KOPT-K1 (cell line): Measurements from ENCODE around the gene TTC34.

ENCODE experiments used
- H3K27ac ChIP-seq: fragments of 200-600 bp; sonication (generic); 2 replicates; pipeline ENCODE4 v1.5.1; 2016; ENCODE audit warnings: antibody characterized with exemption, mild to moderate bottlenecking, low read depth, low read length; ENCODE audit not compliant: poor library complexity, severe bottlenecking
- H3K36me3 ChIP-seq: fragments of 200-600 bp; sonication (generic); 2 replicates; pipeline ENCODE4 v1.5.1; 2017; ENCODE audit warnings: antibody characterized with exemption, mild to moderate bottlenecking, low read length, moderate library complexity; ENCODE audit not compliant: insufficient read depth
- H3K9me3 ChIP-seq: fragments of 200-600 bp; sonication (generic); 2 replicates; pipeline ENCODE4 v1.5.1; 2017; ENCODE audit warnings: antibody characterized with exemption, low read length, mild to moderate bottlenecking; ENCODE audit not compliant: insufficient read depth, poor library complexity, severe bottlenecking

The TTC34 gene

DNA sequence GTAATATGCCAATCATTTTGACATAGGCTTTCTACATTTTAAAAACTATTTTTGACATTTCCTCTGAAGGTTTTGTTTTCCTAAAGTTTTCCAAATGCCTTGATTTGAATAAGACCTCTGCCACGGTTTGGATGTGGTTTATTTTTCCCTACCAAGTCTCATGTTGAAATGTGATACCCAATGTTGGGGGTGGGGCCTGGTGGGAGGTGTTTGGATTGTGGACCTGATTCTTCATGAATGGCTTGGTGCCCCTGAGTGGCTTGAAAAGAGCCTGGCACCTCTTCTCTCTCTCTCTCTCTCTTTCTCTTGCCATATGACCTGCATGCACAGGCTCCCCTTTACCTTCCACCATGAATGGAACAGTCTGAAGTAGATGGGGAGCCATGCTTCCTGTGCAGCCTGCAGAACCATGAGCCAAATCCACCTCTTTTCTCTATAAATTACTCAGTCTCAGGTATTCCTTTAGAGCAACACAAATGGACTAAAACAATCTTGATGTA lies 183.5 kb downstream of the TTC34 start:
- Histone ChIP-seq H3K9me3 (peaks cover 65% of the 10 kb centered on the region), H3K36me3 (no peaks in the 10 kb centered on the region), H3K27ac (no peak overlapping the region)

DNA sequence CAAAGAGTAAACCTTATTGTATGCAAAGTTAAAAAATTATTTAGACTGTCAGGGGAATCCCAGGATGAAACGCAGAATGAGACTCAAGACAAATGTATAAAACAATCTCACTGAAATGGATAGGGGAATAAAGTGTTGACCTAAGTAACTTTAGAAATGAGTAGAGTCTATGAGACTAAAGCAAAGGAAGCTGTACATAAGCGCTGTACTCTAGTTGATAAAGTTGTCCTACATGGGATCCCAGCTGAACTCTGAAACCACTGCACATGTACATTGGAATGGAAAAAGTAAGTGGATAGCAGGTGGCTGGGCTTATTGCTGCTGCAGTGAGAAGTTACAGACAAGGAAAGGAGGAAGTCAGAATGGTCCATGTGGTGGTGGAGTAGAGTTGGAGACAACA lies 187.3 kb downstream of the TTC34 start:
- H3K9me3 ChIP-seq: peaks cover 38% of the 10 kb centered on the region
- no peaks in the 10 kb centered on the region for H3K36me3 ChIP-seq
- H3K27ac ChIP-seq: no peak overlapping the region

DNA sequence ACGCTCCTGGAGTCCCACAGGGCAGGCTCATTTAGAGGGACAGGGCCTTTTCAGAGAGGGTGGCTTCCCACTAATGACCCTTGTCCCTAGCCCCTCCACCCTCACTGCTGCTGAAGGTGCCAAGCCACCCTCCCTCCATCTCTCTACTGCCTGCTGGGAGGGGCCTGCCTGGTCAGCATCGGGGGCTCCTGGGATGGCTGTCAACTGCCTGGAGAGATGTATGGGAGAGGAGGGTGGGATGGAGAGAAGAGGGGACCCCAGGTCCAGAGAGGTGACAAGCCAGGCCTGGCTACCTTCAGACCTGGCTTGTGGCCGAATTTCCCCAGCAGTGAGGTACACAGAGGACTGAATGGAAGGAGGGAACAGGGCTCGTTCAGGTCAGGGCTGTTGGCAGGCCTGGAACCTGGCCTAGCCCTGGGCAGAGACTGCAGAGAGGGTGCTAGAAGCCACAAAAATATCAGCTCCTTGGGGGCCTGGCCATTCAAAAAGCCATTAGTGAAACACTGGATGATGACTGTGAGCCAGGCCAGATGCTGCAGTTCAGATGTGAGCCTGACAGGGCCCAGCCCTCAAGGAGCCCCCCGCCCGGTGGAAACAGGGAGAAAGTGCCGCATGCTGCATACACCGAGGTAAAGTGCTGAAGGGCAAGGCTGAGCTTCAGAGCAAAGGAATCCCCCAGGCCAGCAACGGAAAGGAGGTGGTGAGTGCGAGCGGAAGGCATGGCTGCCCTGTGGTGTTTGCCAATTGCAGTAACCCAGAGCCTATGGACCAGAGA lies 188.7 kb downstream of the TTC34 start:
- no peak overlapping the region for H3K27ac ChIP-seq

DNA sequence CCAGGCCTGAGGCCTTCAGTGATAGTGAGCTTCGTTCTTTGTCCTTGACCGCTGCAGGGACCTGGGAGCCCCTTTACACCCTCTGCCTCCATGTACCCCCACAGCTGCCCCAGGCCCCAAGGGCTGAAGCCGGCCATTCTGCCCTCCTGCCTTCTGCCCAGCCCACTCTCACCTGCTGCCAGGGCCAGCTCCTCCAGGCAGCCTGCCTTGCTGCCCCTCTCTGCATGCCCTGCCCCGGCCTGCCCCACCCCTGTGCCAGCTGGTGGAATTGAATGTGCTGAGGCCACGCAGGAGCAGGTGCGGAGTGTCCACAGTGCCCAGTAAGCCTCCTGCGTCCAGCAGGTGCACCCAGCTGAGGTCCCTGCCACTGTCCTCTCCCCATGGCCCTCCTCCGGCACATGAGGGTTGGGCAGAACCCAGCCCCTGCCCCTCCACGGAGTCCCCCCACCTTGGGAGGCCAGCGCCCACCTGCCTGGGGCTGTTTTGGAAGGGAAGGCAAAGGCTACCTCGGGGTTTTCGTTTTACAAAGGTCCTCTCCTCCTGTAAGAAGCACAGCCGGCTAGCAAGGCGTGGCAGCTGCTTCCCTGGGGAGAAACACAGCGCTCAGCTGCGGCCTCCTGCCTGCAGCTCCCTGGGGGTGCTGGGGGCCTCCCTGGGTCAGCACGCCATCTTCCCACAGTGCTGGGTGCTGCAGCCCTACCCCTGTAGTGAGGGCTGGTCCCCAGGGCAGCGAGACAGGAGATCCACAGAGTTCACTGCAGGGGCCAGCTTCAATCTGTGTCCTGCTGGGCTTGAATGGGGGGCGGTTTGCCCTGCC lies 189.7 kb downstream of the TTC34 start:
- H3K9me3 ChIP-seq: peaks cover 38% of the 10 kb centered on the region
- H3K27ac ChIP-seq: no peak overlapping the region
- H3K36me3 ChIP-seq: no peaks in the 10 kb centered on the region

More for the DNA sequence above, 188.7 kb downstream of the TTC34 start:
- peaks cover 38% of the 10 kb centered on the region for H3K9me3 ChIP-seq
- no peaks in the 10 kb centered on the region for H3K36me3 ChIP-seq

GRCh38 chr1:2611031-2611501 lies 190.4 kb downstream of the TTC34 start:
- no peak overlapping the region for H3K27ac ChIP-seq
- H3K36me3 ChIP-seq: no peaks in the 10 kb centered on the region
- peaks cover 31% of the 10 kb centered on the region for H3K9me3 ChIP-seq

DNA sequence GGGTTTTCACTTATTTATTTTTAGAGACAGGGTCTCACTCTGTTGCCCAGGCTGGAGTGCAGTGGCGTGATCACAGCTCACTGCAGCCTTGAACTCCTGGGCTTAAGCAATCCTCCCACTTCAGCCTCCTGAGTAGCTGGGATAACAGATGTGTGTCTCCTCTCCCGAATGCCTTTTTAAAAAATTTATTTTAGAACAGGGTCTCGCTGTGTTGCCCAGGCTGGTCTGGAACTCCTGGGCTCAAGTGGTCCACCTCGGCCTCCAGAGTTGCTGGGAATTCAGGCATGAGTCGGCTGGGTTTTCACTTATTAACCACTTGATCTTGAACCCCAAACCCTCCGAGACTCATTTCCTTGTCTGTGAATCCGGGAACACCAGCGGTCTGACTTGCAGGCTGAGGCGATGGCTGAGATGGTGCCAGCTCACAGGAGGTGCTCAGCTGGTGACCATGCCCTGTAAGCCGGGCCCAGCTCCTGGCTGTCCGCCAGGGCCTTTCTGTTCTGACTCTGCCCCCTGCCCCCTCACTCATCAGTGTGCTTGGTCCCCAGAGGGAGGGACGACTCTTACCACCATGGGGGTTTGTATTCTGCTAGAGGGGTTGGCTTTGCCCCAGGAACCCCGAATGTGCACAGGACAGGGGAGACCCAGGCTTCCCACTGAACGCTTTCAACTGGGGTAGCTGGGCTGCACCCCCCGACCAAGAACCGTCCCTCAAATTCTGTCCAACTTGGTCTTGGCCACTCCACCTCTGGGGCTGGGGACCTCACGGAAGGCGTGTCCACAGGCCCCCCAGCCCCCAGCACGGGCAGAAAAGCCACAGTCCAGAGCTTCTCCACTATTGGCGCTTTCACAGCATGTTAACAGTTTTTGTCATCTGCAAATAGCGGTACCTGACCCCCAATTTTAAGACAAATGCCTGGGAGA lies 191.2 kb downstream of the TTC34 start:
- no peaks in the 10 kb centered on the region for H3K36me3 ChIP-seq
- no peak overlapping the region for H3K27ac ChIP-seq
- H3K9me3 ChIP-seq: peaks cover 23% of the 10 kb centered on the region

DNA sequence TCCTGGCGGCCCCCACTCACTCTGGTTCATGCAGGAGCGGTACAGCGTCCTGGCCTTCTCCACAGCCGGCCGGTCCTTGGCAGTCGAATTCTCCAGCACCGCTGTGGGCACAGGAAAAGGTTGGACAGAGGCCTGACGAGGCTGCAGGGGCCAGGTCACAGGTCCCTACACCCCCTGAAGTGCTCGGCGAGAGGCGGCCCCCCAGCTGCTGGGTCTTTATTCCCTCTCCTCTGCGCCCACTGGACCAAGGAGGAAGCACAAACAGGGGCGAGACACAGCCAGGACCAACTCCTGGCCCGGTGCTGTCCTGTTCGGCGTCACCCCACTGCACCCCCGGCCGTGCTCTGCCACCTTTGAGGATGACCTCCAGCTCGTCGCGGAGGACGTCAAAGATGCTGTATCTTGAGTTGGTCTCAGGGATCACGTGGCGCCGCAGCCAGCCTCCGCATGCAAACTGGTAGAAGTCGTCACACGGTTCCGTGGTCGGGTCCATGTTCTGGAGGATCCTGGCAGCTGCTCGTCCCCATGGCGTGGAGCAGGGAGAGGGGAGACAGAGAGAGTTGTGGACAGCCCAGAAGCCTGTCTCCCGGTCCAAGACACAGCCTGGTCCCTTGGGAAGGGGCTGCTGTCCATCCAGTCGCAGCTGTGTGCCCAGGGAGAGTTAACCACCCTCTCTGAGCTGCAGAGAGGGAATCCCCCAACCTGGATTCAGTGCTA lies 192.0 kb downstream of the TTC34 start:
- Histone ChIP-seq H3K27ac (no peak overlapping the region), H3K9me3 (peaks cover 15% of the 10 kb centered on the region), H3K36me3 (no peaks in the 10 kb centered on the region)

DNA sequence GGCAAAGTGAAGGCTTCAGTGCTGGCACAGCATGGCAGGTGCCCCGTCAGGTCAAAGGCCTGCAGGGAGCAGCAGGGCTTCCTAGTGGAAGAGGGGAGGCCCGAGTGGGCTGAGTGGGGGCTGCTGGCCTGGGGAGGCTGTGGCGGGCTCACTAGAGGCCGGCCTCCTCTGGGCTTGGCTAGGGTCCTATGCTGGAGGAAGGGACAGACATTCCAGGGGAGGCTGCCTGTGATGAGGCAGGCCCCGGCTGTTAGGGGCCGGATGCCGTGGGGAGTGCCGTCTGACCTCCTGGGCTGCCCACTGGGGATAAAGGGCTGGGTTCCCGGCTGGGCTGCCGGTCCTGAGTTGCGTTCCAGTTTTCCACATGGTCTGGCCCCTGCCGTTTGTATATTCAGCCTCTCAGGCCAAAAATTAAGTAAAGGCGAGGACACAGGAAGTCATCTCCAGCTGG lies 193.8 kb downstream of the TTC34 start:
- no peak overlapping the region for H3K27ac ChIP-seq
- no peaks in the 10 kb centered on the region for H3K36me3 ChIP-seq
- H3K9me3 ChIP-seq: no peaks in the 10 kb centered on the region

- Histone ChIP-seq H3K27ac (no peak overlapping the region), H3K36me3 (no peaks in the 10 kb centered on the region), H3K9me3 (no peaks in the 10 kb centered on the region)
These were observed 194.4 kb downstream of the TTC34 start for GRCh38 chr1:2606881-2607621.

DNA sequence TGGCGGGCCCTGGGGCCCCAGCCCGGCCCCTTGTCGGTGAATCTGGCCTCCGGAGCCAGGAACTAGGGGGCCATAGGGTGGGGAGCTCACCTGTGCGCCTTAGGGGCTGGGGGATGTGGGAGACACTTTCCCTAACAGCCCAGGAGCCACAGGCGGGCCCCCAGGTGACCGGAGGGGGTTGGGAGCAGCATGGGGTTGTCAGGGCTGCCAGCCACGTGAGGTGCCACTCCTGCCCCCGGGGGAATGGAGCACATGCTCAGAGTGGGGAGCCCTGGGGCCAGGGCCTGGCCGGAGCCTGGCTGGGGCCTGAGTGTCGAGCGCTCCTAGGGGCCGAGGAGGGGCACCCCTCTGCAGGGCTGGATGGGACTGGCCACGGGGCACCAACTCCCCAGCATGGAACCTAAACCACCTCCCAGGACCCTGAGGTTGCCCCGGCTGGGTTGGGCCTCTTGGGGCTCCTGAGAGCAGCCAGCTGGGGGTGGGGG lies 195.1 kb downstream of the TTC34 start:
- H3K9me3 ChIP-seq: no peaks in the 10 kb centered on the region
- no peak overlapping the region for H3K27ac ChIP-seq
- no peaks in the 10 kb centered on the region for H3K36me3 ChIP-seq

DNA sequence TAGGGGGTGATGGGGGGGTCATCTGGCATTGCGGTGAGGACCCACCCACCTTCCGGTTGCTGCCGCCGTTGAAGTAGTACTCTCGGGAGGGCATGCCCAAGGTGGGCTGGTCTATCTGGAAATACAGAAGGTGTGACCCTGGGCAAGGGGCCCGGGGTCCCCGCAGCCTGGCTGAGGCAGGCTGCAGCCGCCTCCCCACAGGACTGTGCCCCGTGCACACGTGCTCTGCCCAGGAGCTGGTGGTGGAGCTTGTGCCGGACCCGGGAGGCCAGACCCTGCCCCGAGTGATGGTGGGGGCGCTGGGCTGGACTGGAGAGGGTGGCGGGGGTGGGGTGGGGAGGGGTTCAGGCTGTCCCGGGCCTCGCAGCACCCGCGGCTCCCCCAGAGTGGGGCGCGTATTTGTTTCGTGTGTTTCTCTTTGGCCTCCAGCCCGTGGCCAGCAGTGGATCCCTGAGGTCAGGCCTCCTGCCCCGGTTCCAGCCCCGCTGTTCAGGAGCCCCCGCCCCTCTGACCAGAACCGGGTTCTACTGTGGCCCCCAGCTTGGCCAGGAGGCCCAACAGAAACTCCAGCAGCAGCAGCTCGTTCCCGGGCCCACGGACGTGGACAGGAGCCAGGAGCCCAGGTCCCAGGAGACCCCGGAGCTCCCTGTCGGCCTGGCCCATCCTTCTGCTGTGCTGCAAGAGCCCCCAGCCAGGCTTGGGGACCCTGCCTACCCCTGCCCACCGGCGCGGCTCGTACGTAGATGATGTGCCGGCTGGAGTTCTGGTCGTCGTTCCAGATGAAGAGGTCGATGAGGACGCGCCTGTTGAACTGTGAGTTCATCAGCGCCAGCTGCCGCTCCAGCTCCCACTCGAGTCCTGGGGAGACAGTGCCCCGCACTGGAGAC lies 195.7 kb downstream of the TTC34 start:
- Histone ChIP-seq H3K36me3 (no peaks in the 10 kb centered on the region), H3K27ac (no peak overlapping the region), H3K9me3 (no peaks in the 10 kb centered on the region)

DNA sequence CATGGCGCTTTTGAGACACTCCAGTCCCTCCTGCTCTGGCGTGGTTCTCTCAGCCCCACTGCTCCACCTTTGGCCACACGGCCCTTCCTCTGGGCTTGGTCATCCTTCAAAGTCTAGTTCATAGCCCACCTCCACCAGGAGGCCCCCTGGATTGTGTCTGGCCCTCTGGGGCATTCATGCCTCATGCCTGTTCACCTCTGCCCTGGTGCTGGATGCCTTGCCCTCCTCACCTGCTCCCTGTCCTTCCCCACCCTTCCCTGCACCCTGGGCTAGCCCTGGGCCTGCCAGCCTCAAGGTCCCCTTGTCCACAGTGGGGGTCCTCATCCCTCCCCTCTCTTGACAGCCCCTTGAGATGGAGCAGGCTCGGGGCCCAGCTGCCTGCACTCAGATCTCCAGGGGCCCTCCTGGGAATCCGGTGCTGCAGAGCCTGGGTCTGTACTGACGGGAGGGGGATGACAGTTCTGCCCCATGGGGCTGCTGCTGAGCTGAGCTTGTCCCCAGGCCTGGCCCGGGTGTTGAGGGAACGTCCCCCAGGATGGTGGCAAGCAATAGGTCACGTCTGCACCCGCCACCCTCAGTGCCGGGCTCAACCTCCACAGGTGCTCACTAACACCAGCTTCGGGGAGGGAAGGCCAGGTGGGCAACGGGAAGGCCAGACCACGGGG lies 196.5 kb downstream of the TTC34 start:
- Histone ChIP-seq H3K27ac (no peak overlapping the region), H3K9me3 (no peaks in the 10 kb centered on the region), H3K36me3 (no peaks in the 10 kb centered on the region)
